Measurements from ENCODE around the gene PSPH. TPM values are rescaled to one million over a fixed set of nuclear protein-coding genes. Genes with fewer than 3 reads are reported as not detected.

PSPH gene
- total and polyA plus RNA-seq, 10 of the 15 experiments (the other 5 are each of a cell fraction or from before 2014, with no cell fraction given): 5.2 to 36.4 (median 23.9) TPM

- DNase-seq (ENCODE audit: low read depth, low spot score) (no peak), ATAC-seq (no peak), FAIRE-seq (no peak)
- no peak overlapping the region for H3K4me3 ChIP-seq
- no peak overlapping the region for H2AFZ ChIP-seq (ENCODE audit: control insufficient read depth, low read depth, low read length)
- no peaks in the 10 kb centered on the region for H4K20me1 ChIP-seq (ENCODE audit: control insufficient read depth, insufficient read depth)
- ChIA-PET SMC1A (ENCODE audit: uncharacterized antibody, unreplicated experiment) (interaction anchor here (1.2 kb wide), 1 partner anchor 88 kb away, joined by 4 read pairs; no protein-coding TSS in a partner anchor), CTCF (no interaction called here), POLR2A (no interaction called here), RAD21 (ENCODE audit: unreplicated experiment) (no interaction called here)
- no TSS peak for BruUV-seq (replicated peaks)
- no peaks in the 10 kb centered on the region; a peak in 1 of 4 replicates for H3K36me3 ChIP-seq (ENCODE audit: control insufficient read depth in 2 of 2, insufficient read depth in 2 of 2, low read length in 1 of 2)
- H3K27ac ChIP-seq (ENCODE audit: control insufficient read depth, insufficient read depth): no peak overlapping the region
- 88% methylated on average over 8 of the region's 8 CpGs for WGBS (ENCODE audit: insufficient coverage, insufficient replicate concordance, low lambda C conversion rate, missing lambda C conversion rate)
- H3K27me3 ChIP-seq (replicated peaks in 1 of 2; ENCODE audit: control insufficient read depth in 2 of 2, insufficient read depth in 2 of 2, low read length in 1 of 2): no peaks in the 10 kb centered on the region
- no peaks in the 10 kb centered on the region for H3K4me1 ChIP-seq (ENCODE audit: control insufficient read depth, insufficient read depth, low read length)
- intact Hi-C loops (cut with micrococcal nuclease; ENCODE audit: unreplicated experiment) (no loop called here), in situ Hi-C loops (cut with MboI) (no loop called here)
- H3K9me3 ChIP-seq (replicated peaks; ENCODE audit: control insufficient read depth, insufficient read depth, low read length): no peaks in the 10 kb centered on the region
- TF ChIP-seq CHD4 (IDR thresholded peaks at IDR 0.05): no peak
- H3K79me2 ChIP-seq (ENCODE audit: control insufficient read depth, insufficient read depth, low read length): no peaks in the 10 kb centered on the region; the same call in none of the 2 replicates
- H3K4me2 ChIP-seq (ENCODE audit: control insufficient read depth, insufficient read depth): no peak overlapping the region
- H3K9ac ChIP-seq (ENCODE audit: control insufficient read depth, insufficient read depth, low read length): no peak overlapping the region
Measured at GRCh38 chr7:55970978-55971377, 80.3 kb downstream of the PSPH start.

- H3K9me3 ChIP-seq (replicated peaks; ENCODE audit: control insufficient read depth, insufficient read depth, low read length): no peaks in the 10 kb centered on the region
- TF ChIP-seq E2F8 (IDR thresholded peaks at IDR 0.05; ENCODE audit: low read depth, partially characterized antibody): no peak
- no peak for TF ChIP-seq EGR1 (IDR thresholded peaks at IDR 0.05; ENCODE audit: borderline replicate concordance in 1 of 2, low read depth in 2 of 2, low read length in 2 of 2)
- no peak for TF ChIP-seq TAF1 (IDR thresholded peaks at IDR 0.05; ENCODE audit: borderline replicate concordance, low read depth, low read length)
- TF ChIP-seq MAX (IDR thresholded peaks at IDR 0.05; ENCODE audit: low read depth, low read length): no peak
- no peak for TF ChIP-seq HCFC1 (IDR thresholded peaks at IDR 0.05; ENCODE audit: low read length)
- TF ChIP-seq PRDM15 (CRISPR knock-in tag; IDR thresholded peaks at IDR 0.05): no peak
- no peak for TF ChIP-seq SPI1 (IDR thresholded peaks at IDR 0.05; ENCODE audit: borderline replicate concordance, insufficient read depth, low read depth, low read length)
- TF ChIP-seq USF2 (IDR thresholded peaks at IDR 0.05; ENCODE audit: borderline replicate concordance, low read depth, low read length): no peak
- no peak for TF ChIP-seq CHD4 (IDR thresholded peaks at IDR 0.05)
Measured at GRCh38 chr7:55970561-55970960, 80.7 kb downstream of the PSPH start.

More at GRCh38 chr7:55970561-55970960, 80.7 kb downstream of the PSPH start:
- WGBS (ENCODE audit: insufficient coverage, insufficient replicate concordance, low lambda C conversion rate, missing lambda C conversion rate): 84% methylated on average over 7 of the region's 7 CpGs
- ChIA-PET CTCF (no interaction called here), SMC1A (ENCODE audit: uncharacterized antibody, unreplicated experiment) (interaction anchor here (1.2 kb wide), 1 partner anchor 88 kb away, joined by 4 read pairs; no protein-coding TSS in a partner anchor), RAD21 (ENCODE audit: unreplicated experiment) (no interaction called here), POLR2A (no interaction called here)
- no TSS peak for BruUV-seq (replicated peaks)
- Histone ChIP-seq H3K27ac (ENCODE audit: control insufficient read depth, insufficient read depth) (no peak overlapping the region), H3K79me2 (ENCODE audit: control insufficient read depth, insufficient read depth, low read length) (peaks cover 2% of the 10 kb centered on the region), H3K36me3 (ENCODE audit: control insufficient read depth in 2 of 2, insufficient read depth in 2 of 2, low read length in 1 of 2) (no peaks in the 10 kb centered on the region; a peak in 1 of 4 replicates), H3K4me3 (no peak overlapping the region), H3K4me2 (ENCODE audit: control insufficient read depth, insufficient read depth) (no peak overlapping the region), H3K4me1 (ENCODE audit: control insufficient read depth, insufficient read depth, low read length) (no peaks in the 10 kb centered on the region), H2AFZ (ENCODE audit: control insufficient read depth, low read depth, low read length) (no peak overlapping the region), H3K27me3 (replicated peaks in 1 of 2; ENCODE audit: control insufficient read depth in 2 of 2, insufficient read depth in 2 of 2, low read length in 1 of 2) (no peaks in the 10 kb centered on the region), H4K20me1 (ENCODE audit: control insufficient read depth, insufficient read depth) (no peaks in the 10 kb centered on the region), H3K9ac (ENCODE audit: control insufficient read depth, insufficient read depth, low read length) (no peak overlapping the region)
- ATAC-seq (no peak), FAIRE-seq (no peak), DNase-seq (ENCODE audit: low read depth, low spot score) (no peak)
- in situ Hi-C loops (cut with MboI) (no loop called here), intact Hi-C loops (cut with micrococcal nuclease; ENCODE audit: unreplicated experiment) (no loop called here)

Data from GM12878 (cell line).